ENCODE results near the gene CFB.
"Not testable (repeated sequence)": the region's sequence is repeated elsewhere in the genome, so short reads cannot be mapped to it uniquely, and the experiment has no call there.

The CFB gene

GRCh38 chr6:31971993-31972708 is 26.3 kb downstream of the CFB start, which contains the start of gene DXO:
TSS of gene DXO (minus strand) at chr6:31972138. CDS start at chr6:31971675, 463 bp downstream.
- DNase-seq, result peak; percentile 93 to 95

- no peak for DNase-seq
Measured at GRCh38 chr6:31972709-31973350, 26.9 kb downstream of the CFB start.

- not testable (repeated sequence) for DNase-seq
Measured at GRCh38 chr6:31976065-31976464, 30.2 kb downstream of the CFB start.

- DNase-seq, result no peak
Measured at GRCh38 chr6:31977816-31978431, 32.0 kb downstream of the CFB start.

- no peak for DNase-seq
Measured at GRCh38 chr6:31978831-31979230, 32.9 kb downstream of the CFB start.

- no peak for DNase-seq
Measured at GRCh38 chr6:31979238-31979898, 33.5 kb downstream of the CFB start.

- not testable (repeated sequence) for DNase-seq
Measured at GRCh38 chr6:31980195-31980876, 34.4 kb downstream of the CFB start.

- not testable (repeated sequence) for DNase-seq
Measured at GRCh38 chr6:31980998-31981397, 35.1 kb downstream of the CFB start.

- not testable (repeated sequence) for DNase-seq
Measured at GRCh38 chr6:31981744-31982143, 35.8 kb downstream of the CFB start, which contains the start of gene C4A. TSS of gene C4A (plus strand) at chr6:31982057. CDS start at chr6:31982108, 51 bp downstream.

GRCh38 chr6:31989363-31989762 is 43.5 kb downstream of the CFB start:
- DNase-seq, result not testable (repeated sequence)

GRCh38 chr6:31994421-31994820 is 48.5 kb downstream of the CFB start:
- not testable (repeated sequence) for DNase-seq

- not testable (repeated sequence) for DNase-seq
Measured at GRCh38 chr6:31996385-31996784, 50.5 kb downstream of the CFB start.

Measured in Kasumi-1 (cell line).